ENCODE results near the gene MST1R. TPM values are rescaled to one million over a fixed set of nuclear protein-coding genes. Genes with fewer than 3 reads are reported as not detected.

The MST1R gene
- total RNA-seq, 1 donor from 2014 or later: 1.1 TPM

DNA sequence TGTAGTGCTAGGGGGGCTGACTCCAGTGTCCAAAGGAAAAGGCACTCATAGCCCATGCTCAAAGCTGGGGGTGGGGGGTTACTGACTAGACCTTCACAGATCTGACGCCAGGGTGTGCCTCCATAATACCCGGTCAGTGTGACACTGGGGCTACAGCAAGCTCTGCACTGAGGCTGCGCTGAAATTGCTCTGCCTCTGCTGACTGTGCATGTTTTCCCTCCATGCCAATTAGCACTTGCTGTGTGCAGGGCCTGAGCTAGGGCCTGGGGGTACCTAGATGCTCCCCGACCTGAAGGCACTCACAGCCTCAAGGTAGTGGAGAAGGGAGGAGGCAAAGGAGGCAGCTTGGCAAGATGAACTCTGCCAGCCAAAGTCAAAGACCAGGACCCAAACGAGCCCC, 39.2 kb downstream of the MST1R start:
- Mint-ChIP-seq H3K27me3 (ENCODE audit: unreplicated experiment) (peaks cover 45% of the 10 kb centered on the region), H3K9me3 (ENCODE audit: unreplicated experiment) (no peaks in the 10 kb centered on the region), H3K36me3 (ENCODE audit: unreplicated experiment) (no peaks in the 10 kb centered on the region), H3K27ac (ENCODE audit: unreplicated experiment) (no peak overlapping the region), H3K4me3 (ENCODE audit: unreplicated experiment) (no peak overlapping the region), H3K4me1 (ENCODE audit: unreplicated experiment) (no peaks in the 10 kb centered on the region)
- no peak for DNase-seq (ENCODE audit: extremely low spot score, unreplicated experiment)
- TF ChIP-seq, protein P1, sequence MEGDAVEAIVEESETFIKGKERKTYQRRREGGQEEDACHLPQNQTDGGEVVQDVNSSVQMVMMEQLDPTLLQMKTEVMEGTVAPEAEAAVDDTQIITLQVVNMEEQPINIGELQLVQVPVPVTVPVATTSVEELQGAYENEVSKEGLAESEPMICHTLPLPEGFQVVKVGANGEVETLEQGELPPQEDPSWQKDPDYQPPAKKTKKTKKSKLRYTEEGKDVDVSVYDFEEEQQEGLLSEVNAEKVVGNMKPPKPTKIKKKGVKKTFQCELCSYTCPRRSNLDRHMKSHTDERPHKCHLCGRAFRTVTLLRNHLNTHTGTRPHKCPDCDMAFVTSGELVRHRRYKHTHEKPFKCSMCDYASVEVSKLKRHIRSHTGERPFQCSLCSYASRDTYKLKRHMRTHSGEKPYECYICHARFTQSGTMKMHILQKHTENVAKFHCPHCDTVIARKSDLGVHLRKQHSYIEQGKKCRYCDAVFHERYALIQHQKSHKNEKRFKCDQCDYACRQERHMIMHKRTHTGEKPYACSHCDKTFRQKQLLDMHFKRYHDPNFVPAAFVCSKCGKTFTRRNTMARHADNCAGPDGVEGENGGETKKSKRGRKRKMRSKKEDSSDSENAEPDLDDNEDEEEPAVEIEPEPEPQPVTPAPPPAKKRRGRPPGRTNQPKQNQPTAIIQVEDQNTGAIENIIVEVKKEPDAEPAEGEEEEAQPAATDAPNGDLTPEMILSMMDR (IDR thresholded peaks at IDR 0.05): no peak

DNA sequence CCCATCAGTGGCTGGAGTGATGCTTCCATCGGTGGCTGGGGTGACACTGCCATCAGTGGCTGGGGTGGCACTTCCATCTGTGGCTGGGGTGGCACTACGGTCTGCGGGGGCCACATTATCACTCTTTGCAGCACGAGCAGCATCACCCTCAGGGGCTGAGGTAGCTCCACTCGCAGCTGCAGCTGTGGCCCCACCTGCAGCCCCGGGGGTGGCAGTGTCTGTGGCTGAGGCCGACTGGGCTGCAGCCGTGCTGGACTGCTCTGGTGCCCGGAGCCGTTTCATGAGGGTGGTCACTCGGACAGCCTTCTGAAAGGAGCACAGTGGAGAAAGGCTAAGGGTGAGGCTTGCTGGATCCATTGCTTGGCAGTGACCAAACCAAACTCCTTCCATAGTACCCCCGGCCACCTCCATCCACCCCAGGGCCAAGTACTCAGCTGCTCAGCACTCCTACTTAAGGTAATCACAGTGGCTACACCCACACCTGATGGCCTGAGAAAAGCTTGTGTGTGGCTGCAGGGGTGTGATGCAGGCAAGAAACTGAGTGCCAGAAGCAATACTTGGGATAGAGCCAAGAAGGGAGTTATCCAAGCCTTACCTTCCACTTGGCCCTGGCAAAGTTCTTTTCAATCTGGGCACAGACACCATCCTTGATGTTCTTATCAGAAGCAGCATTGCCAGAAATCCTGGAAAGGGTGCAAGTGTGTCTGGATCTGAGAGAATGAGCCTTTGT, 43.9 kb downstream of the MST1R start:
- Mint-ChIP-seq H3K4me3 (ENCODE audit: unreplicated experiment) (no peak overlapping the region), H3K4me1 (ENCODE audit: unreplicated experiment) (peaks cover 5% of the 10 kb centered on the region), H3K9me3 (ENCODE audit: unreplicated experiment) (no peaks in the 10 kb centered on the region), H3K36me3 (ENCODE audit: unreplicated experiment) (no peaks in the 10 kb centered on the region), H3K27me3 (ENCODE audit: unreplicated experiment) (peaks cover 17% of the 10 kb centered on the region), H3K27ac (ENCODE audit: unreplicated experiment) (no peak overlapping the region)
- TF ChIP-seq, protein P1 (IDR thresholded peaks at IDR 0.05): no peak
- DNase-seq (ENCODE audit: extremely low spot score, unreplicated experiment): no peak

DNA sequence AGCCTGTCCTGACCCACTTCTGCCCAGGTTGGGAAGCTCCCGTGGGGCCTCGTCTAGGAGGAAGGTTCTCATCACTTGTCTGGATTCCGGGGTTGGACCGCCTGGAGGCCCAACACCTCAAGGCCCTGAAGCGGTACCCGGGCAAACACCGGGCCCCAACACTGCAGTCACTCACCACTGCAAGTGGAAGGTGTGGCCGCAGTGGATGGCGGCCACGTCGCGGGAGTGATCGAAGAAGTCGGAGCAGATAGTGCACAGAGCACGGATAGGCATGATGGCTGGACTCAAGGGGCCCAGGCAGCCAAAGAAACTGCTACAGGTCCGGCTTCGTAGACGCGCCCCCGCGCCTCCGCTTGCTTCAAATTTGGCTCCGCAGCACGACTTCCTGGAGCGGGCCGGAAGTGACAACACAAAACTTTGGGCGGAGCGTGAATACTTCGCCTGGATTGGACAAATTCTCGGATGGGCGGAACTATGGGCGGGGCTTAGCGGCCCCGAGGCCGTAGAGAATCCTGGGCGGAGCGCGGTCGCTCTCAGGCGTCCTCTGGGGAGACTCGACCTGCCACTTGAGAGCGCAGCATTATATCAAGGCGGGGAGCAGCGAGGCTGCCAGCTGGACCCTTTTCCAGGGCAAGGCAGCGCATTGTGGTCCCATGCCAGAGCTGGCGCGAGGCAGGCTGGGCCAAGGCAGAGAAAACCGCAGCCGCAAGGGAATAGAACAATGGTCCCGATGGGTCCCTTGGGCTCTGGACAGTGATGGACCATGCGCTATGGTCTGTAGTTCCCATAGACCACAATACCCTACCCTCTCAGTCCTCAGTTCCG, 47.3 kb downstream of the MST1R start, which contains the start of gene TRAIP:
Gene TRAIP, minus strand, starts transcription at position 384 of the 825 bp plus-strand sequence. Its CDS starts 111 bp downstream, at position 273.
- Mint-ChIP-seq H3K27ac (ENCODE audit: unreplicated experiment) (peak within 1 kb of the TSS; percentile 86), H3K4me1 (ENCODE audit: unreplicated experiment) (peaks cover 5% of the 10 kb centered on the region), H3K4me3 (ENCODE audit: unreplicated experiment) (peak within 1 kb of the TSS; percentile 85), H3K9me3 (ENCODE audit: unreplicated experiment) (no peaks in the 10 kb centered on the region), H3K27me3 (ENCODE audit: unreplicated experiment) (no peaks in the 10 kb centered on the region), H3K36me3 (ENCODE audit: unreplicated experiment) (no peaks in the 10 kb centered on the region)
- TF ChIP-seq, protein P1 (IDR thresholded peaks at IDR 0.05): no peak
- peak; percentile 97 for DNase-seq (ENCODE audit: extremely low spot score, unreplicated experiment)

DNA sequence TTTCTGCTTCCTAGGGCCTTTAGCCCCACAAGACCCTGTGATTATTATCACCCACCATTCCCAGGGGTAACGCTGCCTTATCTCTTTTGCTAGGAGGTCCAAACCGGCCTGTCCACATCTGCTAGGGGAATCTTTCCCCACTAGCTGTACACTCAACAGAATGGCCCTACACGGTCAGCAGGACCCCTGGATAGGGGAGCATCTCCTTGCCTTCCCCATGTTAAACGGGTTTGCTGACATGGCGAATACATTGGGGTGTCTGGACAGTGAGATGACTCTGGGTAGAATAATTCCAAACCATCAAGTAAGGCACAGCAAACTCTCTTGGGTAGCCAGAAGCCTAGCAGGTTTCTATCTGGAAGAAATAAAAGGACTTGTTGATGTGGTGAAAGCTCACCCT, 48.0 kb downstream of the MST1R start:
- TF ChIP-seq, protein P1 (IDR thresholded peaks at IDR 0.05): no peak
- no peak overlapping the region for H3K27ac Mint-ChIP-seq (ENCODE audit: unreplicated experiment)
- no peak for DNase-seq (ENCODE audit: extremely low spot score, unreplicated experiment)

DNA sequence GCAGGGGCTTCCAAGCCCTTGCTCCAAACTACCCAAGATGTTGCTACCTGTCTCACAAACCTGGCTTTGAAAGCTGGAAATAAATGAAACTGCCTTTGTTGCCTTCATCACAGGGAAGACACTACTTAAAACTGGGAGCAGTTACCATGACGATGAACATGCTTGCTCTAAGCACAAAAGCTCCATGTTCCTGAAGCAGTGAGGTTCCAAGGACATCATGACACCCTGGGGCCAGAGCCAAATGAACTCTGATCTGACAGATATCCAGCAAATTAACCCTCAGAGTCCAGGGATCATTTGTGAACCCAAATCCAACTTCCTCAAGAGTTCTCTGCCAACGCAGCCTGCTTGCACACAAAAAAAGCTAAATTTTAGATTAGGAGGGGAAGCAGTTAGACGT, 58.0 kb downstream of the MST1R start:
- no peak for DNase-seq (ENCODE audit: extremely low spot score, unreplicated experiment)
- Mint-ChIP-seq H3K36me3 (ENCODE audit: unreplicated experiment) (no peaks in the 10 kb centered on the region), H3K4me1 (ENCODE audit: unreplicated experiment) (no peaks in the 10 kb centered on the region), H3K9me3 (ENCODE audit: unreplicated experiment) (no peaks in the 10 kb centered on the region), H3K4me3 (ENCODE audit: unreplicated experiment) (no peak overlapping the region), H3K27ac (ENCODE audit: unreplicated experiment) (no peak overlapping the region), H3K27me3 (ENCODE audit: unreplicated experiment) (no peaks in the 10 kb centered on the region)
- TF ChIP-seq, protein P1 (IDR thresholded peaks at IDR 0.05): no peak

More for the DNA sequence above, 48.0 kb downstream of the MST1R start:
- Mint-ChIP-seq H3K4me1 (ENCODE audit: unreplicated experiment) (peaks cover 5% of the 10 kb centered on the region), H3K9me3 (ENCODE audit: unreplicated experiment) (no peaks in the 10 kb centered on the region), H3K27me3 (ENCODE audit: unreplicated experiment) (no peaks in the 10 kb centered on the region), H3K4me3 (ENCODE audit: unreplicated experiment) (peak overlapping the region; percentile 85), H3K36me3 (ENCODE audit: unreplicated experiment) (no peaks in the 10 kb centered on the region)

All from osteocyte (in vitro differentiated cells).